Heart left ventricle (tissue), 13 donors: ENCODE measurements around the gene CSMD2.

Experiments used
- CTCF ChIP-seq, 12 donors: fragments of 200-600 bp; sonication (generic) in 4 of 12; IDR thresholded peaks; one replicate each; pipeline versions ENCODE4 v1.5.0 to v1.8.0; 2018 to 2022; ENCODE audit warnings: antibody characterized with exemption in 12 of 12, mild to moderate bottlenecking in 5 of 12
- POLR2A ChIP-seq, 2 donors: fragments of 450-650 bp; IDR thresholded peaks; one replicate each; pipeline ENCODE4 v1.6.1; 2017; ENCODE audit warnings: antibody characterized with exemption in 2 of 2, mild to moderate bottlenecking in 2 of 2, moderate library complexity in 2 of 2
- donor health status: ischemic (EF 13 %, LVEDD 7.1; RV severe dilation, severe dysfunction).
- donor health status: DM: no; HTN: yes; CAD: no.
- donor health status: DM: no; HTN: no; CAD: no.
- donor health status: ischemic (EF 25% LVEDD 6.9; RV normal size, moderate dysfunction).
- donor health status: ischemic (EF 25% LVEDD 5.7; RV mildly dilated, moderate dysfunction).
- donor health status: ischemic (EF 35%, LVEDD 5.7; RV mildly dilated, moderate dysfunction).
- donor health status: nonischemic (EF 11% LVEDD 7.7; RV severe dilation, severe dysfunction).
- donor health status: DM: yes; HTN: yes; CAD: no.
- donor health status: PGD.
- donor health status: ischemic (EF 29% LVEDD 5.4; RV normal size, mild dysfunction).
- donor health status: nonischemic (EF 23%, LVEDD 6.1; RV moderate dilation, normal function).

DNA sequence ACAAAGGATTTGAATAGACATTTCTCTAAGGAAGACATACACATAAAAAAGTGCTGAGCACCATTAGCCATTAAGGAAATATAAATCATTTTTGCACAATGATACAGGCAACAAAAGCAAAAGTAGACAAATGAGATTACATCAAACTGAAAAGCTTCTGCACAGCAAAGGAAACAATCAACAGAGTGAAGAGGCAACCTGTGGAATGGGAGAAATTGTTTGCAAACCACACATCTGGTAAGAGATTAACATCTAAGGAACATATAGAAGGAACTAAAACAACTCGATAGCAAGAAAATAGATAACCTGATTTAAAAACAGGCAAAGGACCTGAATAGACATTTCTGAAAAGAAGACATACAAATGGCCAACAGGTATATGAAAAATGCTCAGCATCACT lies 635.1 kb downstream of the CSMD2 start:
- no peak for TF ChIP-seq CTCF (IDR thresholded peaks at IDR 0.05)
- TF ChIP-seq POLR2A (IDR thresholded peaks at IDR 0.05): no peak
